Fibroblast of villous mesenchyme (primary cell): Measurements from ENCODE around the gene WRNIP1. TPM values are rescaled to one million over a fixed set of nuclear protein-coding genes. Genes with fewer than 3 reads are reported as not detected.
A peak's percentile ranks its signal among the peaks of the same experiment; 100 is the strongest.

ENCODE experiments used
- DNase-seq: peaks from one replicate; pipeline ENCODE4 v3.0.0-alpha.2; 2010; ENCODE audit warnings: low read depth
- H3K4me3 ChIP-seq: 2 replicates; pipeline ENCODE4 v1.5.1; 2011; ENCODE audit warnings: low read depth, mild to moderate bottlenecking, low read length
- CTCF ChIP-seq: IDR thresholded peaks from 2 replicates; pipeline ENCODE4 v1.5.1; 2012; ENCODE audit warnings: low read depth, mild to moderate bottlenecking, low read length; ENCODE audit not compliant: insufficient read depth
- total RNA-seq: library from RNA; depleted of rRNA; stranded (reverse); fragments of >200 nt; gene quantifications from 2 replicates; pipeline ENCODE4 v1.2.3, GENCODE V29; 2012

Gene WRNIP1
- total RNA-seq, 1 donor, result 38.0 TPM

GRCh38 chr6:2802521-2803060, 37.4 kb downstream of the WRNIP1 start:
- no peak overlapping the region for H3K4me3 ChIP-seq
- no peak for TF ChIP-seq CTCF
- DNase-seq, result no peak

GRCh38 chr6:2803731-2804429, 38.7 kb downstream of the WRNIP1 start:
- DNase-seq, result no peak
- H3K4me3 ChIP-seq, result no peak overlapping the region
- TF ChIP-seq CTCF, result no peak

- no peak for TF ChIP-seq CTCF
- DNase-seq, result no peak
- no peak overlapping the region for H3K4me3 ChIP-seq
Measured at GRCh38 chr6:2804516-2804915, 39.3 kb downstream of the WRNIP1 start.

GRCh38 chr6:2805031-2805430, 39.8 kb downstream of the WRNIP1 start:
- no peak for DNase-seq
- TF ChIP-seq CTCF, result no peak
- H3K4me3 ChIP-seq, result no peak overlapping the region

GRCh38 chr6:2806644-2807043, 41.5 kb downstream of the WRNIP1 start:
- no peak for TF ChIP-seq CTCF
- H3K4me3 ChIP-seq, result no peak overlapping the region
- DNase-seq, result no peak

- H3K4me3 ChIP-seq, result no peak overlapping the region
- TF ChIP-seq CTCF, result no peak
- peak; percentile 48 for DNase-seq
Measured at GRCh38 chr6:2807342-2808090, 42.3 kb downstream of the WRNIP1 start.
